ENCODE measurements around the gene PYCR2. TPM values are rescaled to one million over a fixed set of nuclear protein-coding genes. Genes with fewer than 3 reads are reported as not detected.

Gene PYCR2
- polyA plus RNA-seq, 2 of the 4 experiments (the other 2 are of a cell fraction), result 45.4 to 50.5 TPM

- H3K4me3 ChIP-seq, result no peak overlapping the region
- CTCF ChIA-PET, result interaction anchor here (0.7 to 12.4 kb wide), 7 partner anchors 11 to 442 kb away, joined by 3 to 207 read pairs (median 6); partner anchors contain the start of genes LEFTY1, SRP9 and TMEM63A
- 0 out of 3 replicates have a peak, but pooled peaks cover 3% of the 10 kb centered on the region for H3K4me1 ChIP-seq
- TF ChIP-seq ESRRA (IDR thresholded peaks at IDR 0.05; ENCODE audit: borderline replicate concordance, low read length) (no peak), JUNB (IDR thresholded peaks at IDR 0.05) (no peak), PHF8 (IDR thresholded peaks at IDR 0.05; ENCODE audit: borderline replicate concordance, low read depth) (no peak), KDM5A (IDR thresholded peaks at IDR 0.05) (no peak), HOXB13 (CRISPR knock-in tag; IDR thresholded peaks at IDR 0.05; ENCODE audit: low read depth) (no peak), RFX5 (IDR thresholded peaks at IDR 0.05) (no peak), GATA3 (IDR thresholded peaks at IDR 0.05; ENCODE audit: borderline replicate concordance) (no peak), HEYL (CRISPR knock-in tag; IDR thresholded peaks at IDR 0.05) (no peak), FOXS1 (CRISPR knock-in tag; IDR thresholded peaks at IDR 0.05) (no peak)
- DNase-seq (ENCODE audit: low read depth in 1 of 2, low spot score in 1 of 2), result no peak
- H3K27ac ChIP-seq, result no peak overlapping the region
- POLR2A ChIA-PET, result no interaction called here
- no peak overlapping the region for H3K4me2 ChIP-seq
- H3K9me3 ChIP-seq, result no peaks in the 10 kb centered on the region
- no peak for FAIRE-seq
- ATAC-seq, result no peak
- 82% methylated on average over 4 of the region's 6 CpGs for WGBS (ENCODE audit: missing lambda C conversion rate)
These were observed 17.6 kb downstream of the PYCR2 start for GRCh38 chr1:225906467-225906866.

GRCh38 chr1:225903623-225904022 lies 20.4 kb downstream of the PYCR2 start:
- Histone ChIP-seq H3K4me1 (no peaks in the 10 kb centered on the region), H3K9me3 (no peaks in the 10 kb centered on the region), H3K4me3 (no peak overlapping the region), H3K27ac (no peak overlapping the region), H3K4me2 (no peak overlapping the region)
- no peak for ATAC-seq
- 80% methylated on average over 4 of the region's 4 CpGs for WGBS (ENCODE audit: missing lambda C conversion rate)
- POLR2A ChIA-PET, result interaction anchor here (0.7 kb wide), 1 partner anchor 68 kb away, joined by 4 read pairs; no protein-coding TSS in a partner anchor
- TF ChIP-seq HMGXB4 (CRISPR knock-in tag; IDR thresholded peaks at IDR 0.05; ENCODE audit: borderline replicate concordance), result no peak
- TF ChIP-seq CHD2 (IDR thresholded peaks at IDR 0.05; ENCODE audit: low read length, partially characterized antibody), result no peak
- no peak for TF ChIP-seq HEYL (CRISPR knock-in tag; IDR thresholded peaks at IDR 0.05)
- TF ChIP-seq MAFK (IDR thresholded peaks at IDR 0.05; ENCODE audit: partially characterized antibody), result no peak
- TF ChIP-seq POLR2AphosphoS2 (conservative IDR thresholded peaks at IDR 0.05; ENCODE audit: low read length), result no peak
- no peak for TF ChIP-seq ZFP36 (IDR thresholded peaks at IDR 0.05; ENCODE audit: borderline replicate concordance, partially characterized antibody)
- TF ChIP-seq EP300 (IDR thresholded peaks at IDR 0.05), result no peak
- no peak for TF ChIP-seq FOSB (CRISPR knock-in tag; IDR thresholded peaks at IDR 0.05)
- TF ChIP-seq PBX3 (IDR thresholded peaks at IDR 0.05), result no peak
- TF ChIP-seq EHF (CRISPR knock-in tag; IDR thresholded peaks at IDR 0.05), result no peak
- TF ChIP-seq, protein P1, sequence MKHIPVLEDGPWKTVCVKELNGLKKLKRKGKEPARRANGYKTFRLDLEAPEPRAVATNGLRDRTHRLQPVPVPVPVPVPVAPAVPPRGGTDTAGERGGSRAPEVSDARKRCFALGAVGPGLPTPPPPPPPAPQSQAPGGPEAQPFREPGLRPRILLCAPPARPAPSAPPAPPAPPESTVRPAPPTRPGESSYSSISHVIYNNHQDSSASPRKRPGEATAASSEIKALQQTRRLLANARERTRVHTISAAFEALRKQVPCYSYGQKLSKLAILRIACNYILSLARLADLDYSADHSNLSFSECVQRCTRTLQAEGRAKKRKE (CRISPR knock-in tag; IDR thresholded peaks at IDR 0.05; ENCODE audit: low read depth), result no peak
- no peak for FAIRE-seq
- DNase-seq (ENCODE audit: low read depth in 1 of 2, low spot score in 1 of 2), result no peak
- CTCF ChIA-PET, result interaction anchor here (0.7 to 12.4 kb wide), 4 partner anchors 9 to 427 kb away, joined by 3 to 207 read pairs (median 45); partner anchors contain the start of genes LEFTY1 and TMEM63A

Data from A549 (cell line).